Measurements from ENCODE around the gene DUSP28. TPM values are rescaled to one million over a fixed set of nuclear protein-coding genes. Genes with fewer than 3 reads are reported as not detected.

DUSP28 gene
- total and polyA plus RNA-seq, 4 donors = 1.9 to 4.1 (median 3.0) TPM

DNA sequence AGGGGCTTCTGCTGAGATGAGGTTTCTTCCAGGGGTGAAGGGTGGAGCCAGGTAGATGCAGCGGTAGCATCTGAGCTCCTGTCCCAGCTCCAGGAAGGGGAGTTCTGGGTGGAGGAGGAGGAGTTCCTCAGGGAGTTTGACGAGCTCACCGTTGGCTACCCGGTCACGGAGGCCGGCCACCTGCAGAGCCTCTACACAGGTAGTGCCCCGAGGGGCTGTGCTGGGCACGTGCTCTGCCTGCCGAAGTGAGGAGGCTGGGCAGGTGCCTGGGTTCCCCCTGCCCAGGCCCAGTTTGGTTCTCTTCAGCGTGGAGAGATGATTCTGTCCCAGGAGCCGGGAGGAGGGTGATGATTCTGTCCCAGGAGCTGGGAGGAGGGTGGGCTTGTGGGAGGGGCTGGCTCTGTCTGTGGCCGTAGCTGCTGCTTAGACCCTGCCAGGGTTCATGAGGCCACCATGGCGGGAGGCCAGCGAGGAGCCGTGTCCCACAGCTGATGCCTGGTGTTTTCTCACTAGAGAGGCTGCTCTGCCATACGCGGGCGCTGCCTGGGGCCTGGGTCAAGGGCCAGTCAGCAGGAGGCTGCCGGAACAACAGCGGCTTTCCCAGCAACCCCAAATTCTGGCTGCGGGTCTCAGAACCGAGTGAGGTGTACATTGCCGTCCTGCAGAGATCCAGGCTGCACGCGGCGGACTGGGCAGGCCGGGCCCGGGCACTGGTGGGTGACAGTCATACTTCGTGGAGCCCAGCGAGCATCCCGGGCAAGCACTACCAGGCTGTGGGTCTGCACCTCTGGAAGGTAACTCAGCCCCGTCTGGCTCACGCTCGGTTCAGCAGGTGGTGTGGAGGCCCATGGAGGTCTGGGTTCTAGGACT lies 34.6 kb downstream of the DUSP28 start:
- no peak for DNase-seq (ENCODE audit: low spot score)
- H3K9me3 ChIP-seq (ENCODE audit: control insufficient read depth in 4 of 4, low read length in 3 of 4) = no peaks in the 10 kb centered on the region
- H3K9ac ChIP-seq (ENCODE audit: low read depth in 1 of 2, low read length in 2 of 2) = no peak overlapping the region
- peaks cover 10 to 31% (median 25%) of the 10 kb centered on the region in 4 donors for H3K4me1 ChIP-seq (ENCODE audit: control insufficient read depth in 4 of 4, insufficient read depth in 4 of 4, low read length in 3 of 4)
- no peaks in the 10 kb centered on the region for H3K27me3 ChIP-seq (ENCODE audit: control insufficient read depth in 4 of 4, insufficient read depth in 4 of 4, low read length in 3 of 4)
- no peak overlapping the region for H3K27ac ChIP-seq (ENCODE audit: low read depth in 1 of 2, low read length in 2 of 2)
- WGBS = 93% methylated on average over 34 of the region's 34 CpGs
- no peak overlapping the region for H3K4me3 ChIP-seq (ENCODE audit: low read depth in 1 of 3, low read length in 3 of 3)
- TF ChIP-seq CTCF (IDR thresholded peaks at IDR 0.05; ENCODE audit: low read depth, low read length, missing input control) = no peak
- no peak for TF ChIP-seq GABPA (IDR thresholded peaks at IDR 0.05 in 1 of 2, conservative IDR thresholded peaks at IDR 0.05 in 1 of 2)
- no peak for TF ChIP-seq RXRA (IDR thresholded peaks at IDR 0.05)
- TF ChIP-seq HNF4A (conservative IDR thresholded peaks at IDR 0.05) = no peak
- H3K36me3 ChIP-seq (ENCODE audit: control insufficient read depth in 4 of 4, insufficient read depth in 3 of 4, low read depth in 1 of 4, low read length in 3 of 4) = peaks cover 0 to 17% (median 6%) of the 10 kb centered on the region in 4 donors

DNA sequence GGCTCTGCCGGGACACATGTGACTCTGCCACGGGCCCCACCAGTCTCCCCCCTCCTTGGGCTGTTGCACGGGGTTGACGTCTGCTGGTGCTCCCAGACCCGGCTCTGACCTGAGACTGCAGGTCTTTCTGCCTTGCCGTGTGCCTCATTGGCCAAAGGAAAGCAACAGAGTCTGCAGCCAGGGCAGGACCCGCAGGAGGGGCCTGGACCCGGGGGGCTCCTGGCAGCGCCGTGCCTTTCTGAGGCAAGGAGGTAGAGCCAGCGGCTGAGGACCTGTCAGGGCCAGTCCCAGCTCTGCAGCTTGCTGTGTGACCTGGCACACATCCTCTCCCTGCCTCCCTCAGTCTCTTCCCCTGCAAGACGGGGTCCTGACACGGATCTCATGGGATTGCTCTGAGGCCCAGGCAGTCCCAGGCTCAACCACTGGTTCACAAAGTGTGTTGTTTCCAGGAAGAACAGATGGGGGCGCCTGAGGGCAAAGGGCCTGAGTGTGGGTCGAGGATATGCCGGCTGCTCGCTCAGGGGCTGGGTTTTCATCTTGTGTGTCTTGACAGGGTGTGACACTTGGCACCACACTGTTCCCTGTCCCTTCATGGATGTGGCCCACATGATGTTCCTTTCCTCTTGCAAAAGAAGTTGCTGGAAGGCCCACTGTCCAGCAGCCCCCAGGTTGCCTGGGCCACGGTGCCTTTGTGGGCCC lies 35.4 kb downstream of the DUSP28 start:
- no peaks in the 10 kb centered on the region for H3K9me3 ChIP-seq (ENCODE audit: control insufficient read depth in 4 of 4, low read length in 3 of 4)
- no peaks in the 10 kb centered on the region for H3K27me3 ChIP-seq (ENCODE audit: control insufficient read depth in 4 of 4, insufficient read depth in 4 of 4, low read length in 3 of 4)
- no peak overlapping the region for H3K9ac ChIP-seq (ENCODE audit: low read depth in 1 of 2, low read length in 2 of 2)
- H3K4me3 ChIP-seq (ENCODE audit: low read depth in 1 of 3, low read length in 3 of 3) = no peak overlapping the region
- no peak for TF ChIP-seq FOXA1 (IDR thresholded peaks at IDR 0.05)
- TF ChIP-seq CTCF (IDR thresholded peaks at IDR 0.05; ENCODE audit: low read depth, low read length, missing input control) = peak; percentile 11
- no peak for DNase-seq (ENCODE audit: low spot score)
- peaks cover 9 to 23% (median 19%) of the 10 kb centered on the region in 4 donors for H3K4me1 ChIP-seq (ENCODE audit: control insufficient read depth in 4 of 4, insufficient read depth in 4 of 4, low read length in 3 of 4)
- H3K36me3 ChIP-seq (ENCODE audit: control insufficient read depth in 4 of 4, insufficient read depth in 3 of 4, low read depth in 1 of 4, low read length in 3 of 4) = peaks cover 0 to 17% (median 6%) of the 10 kb centered on the region in 4 donors
- H3K27ac ChIP-seq (ENCODE audit: low read depth in 1 of 2, low read length in 2 of 2) = no peak overlapping the region
- 88% methylated on average over 18 of the region's 18 CpGs for WGBS

- DNase-seq (ENCODE audit: low spot score) = no peak
- Histone ChIP-seq H3K9me3 (ENCODE audit: control insufficient read depth in 4 of 4, low read length in 3 of 4) (no peaks in the 10 kb centered on the region), H3K36me3 (ENCODE audit: control insufficient read depth in 4 of 4, insufficient read depth in 3 of 4, low read depth in 1 of 4, low read length in 3 of 4) (peaks cover 0 to 14% (median 6%) of the 10 kb centered on the region in 4 donors), H3K27ac (ENCODE audit: low read depth in 1 of 2, low read length in 2 of 2) (no peak overlapping the region), H3K9ac (ENCODE audit: low read depth in 1 of 2, low read length in 2 of 2) (no peak overlapping the region), H3K4me1 (ENCODE audit: control insufficient read depth in 4 of 4, insufficient read depth in 4 of 4, low read length in 3 of 4) (peaks cover 9 to 20% (median 17%) of the 10 kb centered on the region in 4 donors), H3K4me3 (ENCODE audit: low read depth in 1 of 3, low read length in 3 of 3) (no peak overlapping the region), H3K27me3 (ENCODE audit: control insufficient read depth in 4 of 4, insufficient read depth in 4 of 4, low read length in 3 of 4) (no peaks in the 10 kb centered on the region)
- 80% methylated on average over 17 of the region's 17 CpGs for WGBS
- TF ChIP-seq JUND (IDR thresholded peaks at IDR 0.05) (no peak), RXRA (IDR thresholded peaks at IDR 0.05) (no peak), YY1 (IDR thresholded peaks at IDR 0.05) (no peak), CTCF (IDR thresholded peaks at IDR 0.05; ENCODE audit: low read depth, low read length, missing input control) (no peak), FOXA2 (IDR thresholded peaks at IDR 0.05) (no peak), RAD21 (IDR thresholded peaks at IDR 0.05) (no peak), SP1 (IDR thresholded peaks at IDR 0.05) (no peak), GABPA (IDR thresholded peaks at IDR 0.05 in 1 of 2, conservative IDR thresholded peaks at IDR 0.05 in 1 of 2) (no peak)
- TF ChIP-seq, protein P1, sequence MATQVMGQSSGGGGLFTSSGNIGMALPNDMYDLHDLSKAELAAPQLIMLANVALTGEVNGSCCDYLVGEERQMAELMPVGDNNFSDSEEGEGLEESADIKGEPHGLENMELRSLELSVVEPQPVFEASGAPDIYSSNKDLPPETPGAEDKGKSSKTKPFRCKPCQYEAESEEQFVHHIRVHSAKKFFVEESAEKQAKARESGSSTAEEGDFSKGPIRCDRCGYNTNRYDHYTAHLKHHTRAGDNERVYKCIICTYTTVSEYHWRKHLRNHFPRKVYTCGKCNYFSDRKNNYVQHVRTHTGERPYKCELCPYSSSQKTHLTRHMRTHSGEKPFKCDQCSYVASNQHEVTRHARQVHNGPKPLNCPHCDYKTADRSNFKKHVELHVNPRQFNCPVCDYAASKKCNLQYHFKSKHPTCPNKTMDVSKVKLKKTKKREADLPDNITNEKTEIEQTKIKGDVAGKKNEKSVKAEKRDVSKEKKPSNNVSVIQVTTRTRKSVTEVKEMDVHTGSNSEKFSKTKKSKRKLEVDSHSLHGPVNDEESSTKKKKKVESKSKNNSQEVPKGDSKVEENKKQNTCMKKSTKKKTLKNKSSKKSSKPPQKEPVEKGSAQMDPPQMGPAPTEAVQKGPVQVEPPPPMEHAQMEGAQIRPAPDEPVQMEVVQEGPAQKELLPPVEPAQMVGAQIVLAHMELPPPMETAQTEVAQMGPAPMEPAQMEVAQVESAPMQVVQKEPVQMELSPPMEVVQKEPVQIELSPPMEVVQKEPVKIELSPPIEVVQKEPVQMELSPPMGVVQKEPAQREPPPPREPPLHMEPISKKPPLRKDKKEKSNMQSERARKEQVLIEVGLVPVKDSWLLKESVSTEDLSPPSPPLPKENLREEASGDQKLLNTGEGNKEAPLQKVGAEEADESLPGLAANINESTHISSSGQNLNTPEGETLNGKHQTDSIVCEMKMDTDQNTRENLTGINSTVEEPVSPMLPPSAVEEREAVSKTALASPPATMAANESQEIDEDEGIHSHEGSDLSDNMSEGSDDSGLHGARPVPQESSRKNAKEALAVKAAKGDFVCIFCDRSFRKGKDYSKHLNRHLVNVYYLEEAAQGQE (IDR thresholded peaks at IDR 0.05) = no peak
Observed at GRCh38 chr2:240596080-240596460, 35.9 kb downstream of the DUSP28 start.
